ENCODE data around the gene GTF3C6.

- no peak for TF ChIP-seq CTCF (IDR thresholded peaks at IDR 0.05; ENCODE audit: low read length)
- TF ChIP-seq EZH2 (IDR thresholded peaks at IDR 0.05; ENCODE audit: borderline replicate concordance, low read length): no peak
These were observed 18.9 kb upstream of the GTF3C6 start for GRCh38 chr6:110939429-110940200.

Measured in OCI-LY1 (cell line).